CD4-positive, alpha-beta T cell treated with Interleukin-17A for 4 hours (primary cell): Measurements from ENCODE around the gene SARDH.

Experiments
- DNase-seq: peaks from one replicate; pipeline ENCODE4 v3.0.0-alpha.2; 2020; ENCODE audit warnings: mixed read lengths

The SARDH gene

GRCh38 chr9:133737774-133738639 lies at the start of gene SARDH:
Gene SARDH, minus strand, starts transcription at chr9:133738352. Its CDS starts 4,179 bp downstream, at chr9:133734173.
- DNase-seq, result peak; percentile 63

DNA sequence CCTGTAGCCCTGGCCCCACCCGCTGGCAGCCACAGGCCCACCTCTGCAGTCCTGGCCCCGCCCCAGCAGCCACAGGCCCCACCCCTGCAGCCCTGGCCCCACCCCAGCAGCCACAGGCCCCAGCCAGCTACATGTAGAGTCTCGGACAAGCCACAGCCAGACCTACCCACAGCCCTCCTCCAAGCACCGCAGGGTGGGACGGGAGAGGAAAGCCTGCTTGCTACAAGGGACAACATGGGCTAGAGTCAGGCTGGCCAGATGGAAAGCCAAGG lies 49.5 kb upstream of the SARDH start:
- no peak for DNase-seq

DNA sequence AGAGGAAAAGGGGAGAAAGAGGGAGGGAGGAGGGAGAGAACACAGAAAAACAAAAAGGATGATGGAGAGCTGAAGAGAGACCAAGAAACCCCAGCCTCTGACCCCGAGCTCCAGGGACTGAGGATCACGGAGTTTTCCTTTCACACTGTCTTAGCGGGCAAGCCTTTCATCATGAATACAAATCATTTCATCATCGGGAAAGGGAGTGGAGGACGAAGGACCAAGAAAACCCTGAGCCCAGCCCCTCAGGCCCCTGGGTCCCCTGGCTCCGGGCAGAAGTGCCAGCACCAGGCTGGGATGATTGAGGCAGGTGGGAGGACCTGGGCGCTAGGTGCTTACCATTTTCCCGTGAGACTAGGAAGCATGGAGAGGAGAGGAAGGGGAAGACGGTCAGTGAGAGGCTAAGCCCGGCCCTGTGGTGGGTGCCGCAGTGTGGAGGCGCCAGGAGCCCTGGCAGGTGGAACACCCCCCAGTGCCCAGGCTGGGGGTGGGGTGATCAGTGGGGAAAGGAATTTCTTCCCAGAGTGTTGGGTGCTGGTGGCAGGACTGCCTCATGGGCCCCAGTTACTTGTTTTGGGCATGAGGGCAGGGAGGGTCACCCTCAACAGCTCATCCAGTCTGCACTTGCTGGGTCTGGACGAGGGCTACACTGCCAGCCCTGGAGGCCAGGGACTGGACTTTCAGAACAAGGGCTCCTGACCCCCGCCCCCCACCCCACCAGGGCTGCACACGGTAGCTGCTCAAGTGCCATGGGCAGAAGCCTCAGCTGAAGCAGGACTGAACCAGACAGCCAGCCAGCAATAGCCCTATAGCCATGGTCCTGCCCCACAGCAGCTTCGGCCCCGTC lies 49.0 kb upstream of the SARDH start:
- no peak for DNase-seq

DNA sequence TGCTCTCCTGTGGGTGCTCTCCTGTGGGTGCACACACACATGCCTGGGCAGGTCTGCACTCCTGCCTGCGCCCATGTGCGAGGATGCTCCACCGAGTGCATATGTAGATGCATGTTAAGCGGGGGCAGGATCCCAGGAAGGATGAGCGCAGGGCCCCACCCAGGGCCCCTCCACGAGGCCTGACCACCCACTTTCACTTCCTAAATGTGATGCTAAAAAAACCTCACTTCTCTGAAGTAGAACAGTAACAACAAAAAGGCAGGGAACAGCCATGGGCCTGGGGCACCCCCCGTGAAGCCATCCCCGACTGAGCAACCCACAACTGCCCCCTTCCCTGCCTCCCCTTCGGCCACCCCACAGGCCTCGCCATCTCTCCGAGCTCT lies 48.2 kb upstream of the SARDH start:
- DNase-seq, result no peak

- DNase-seq, result no peak
Observed at GRCh38 chr9:133785753-133786370, 47.7 kb upstream of the SARDH start.

- no peak for DNase-seq
Observed at GRCh38 chr9:133784731-133785561, 46.8 kb upstream of the SARDH start.

DNA sequence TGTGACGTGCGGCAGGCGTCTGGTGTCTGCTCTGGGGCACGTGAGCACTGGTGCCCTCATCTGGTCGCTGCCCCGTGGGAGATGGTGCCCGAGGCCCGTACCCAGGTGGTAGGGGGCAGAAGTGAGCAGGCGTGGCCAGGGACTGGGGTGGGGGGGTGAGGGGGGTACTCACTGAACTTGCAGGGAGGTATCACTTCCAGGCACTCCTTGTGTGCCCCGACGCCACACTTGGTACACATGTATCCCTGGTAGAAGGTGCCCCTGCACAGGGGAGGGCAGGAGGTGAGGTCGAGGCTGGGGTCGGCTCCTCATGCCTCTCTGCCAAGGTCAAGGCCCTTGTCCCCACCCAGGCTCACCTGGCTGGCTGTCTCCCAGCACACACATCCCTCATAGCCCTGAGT lies 45.2 kb upstream of the SARDH start:
- DNase-seq, result no peak

DNA sequence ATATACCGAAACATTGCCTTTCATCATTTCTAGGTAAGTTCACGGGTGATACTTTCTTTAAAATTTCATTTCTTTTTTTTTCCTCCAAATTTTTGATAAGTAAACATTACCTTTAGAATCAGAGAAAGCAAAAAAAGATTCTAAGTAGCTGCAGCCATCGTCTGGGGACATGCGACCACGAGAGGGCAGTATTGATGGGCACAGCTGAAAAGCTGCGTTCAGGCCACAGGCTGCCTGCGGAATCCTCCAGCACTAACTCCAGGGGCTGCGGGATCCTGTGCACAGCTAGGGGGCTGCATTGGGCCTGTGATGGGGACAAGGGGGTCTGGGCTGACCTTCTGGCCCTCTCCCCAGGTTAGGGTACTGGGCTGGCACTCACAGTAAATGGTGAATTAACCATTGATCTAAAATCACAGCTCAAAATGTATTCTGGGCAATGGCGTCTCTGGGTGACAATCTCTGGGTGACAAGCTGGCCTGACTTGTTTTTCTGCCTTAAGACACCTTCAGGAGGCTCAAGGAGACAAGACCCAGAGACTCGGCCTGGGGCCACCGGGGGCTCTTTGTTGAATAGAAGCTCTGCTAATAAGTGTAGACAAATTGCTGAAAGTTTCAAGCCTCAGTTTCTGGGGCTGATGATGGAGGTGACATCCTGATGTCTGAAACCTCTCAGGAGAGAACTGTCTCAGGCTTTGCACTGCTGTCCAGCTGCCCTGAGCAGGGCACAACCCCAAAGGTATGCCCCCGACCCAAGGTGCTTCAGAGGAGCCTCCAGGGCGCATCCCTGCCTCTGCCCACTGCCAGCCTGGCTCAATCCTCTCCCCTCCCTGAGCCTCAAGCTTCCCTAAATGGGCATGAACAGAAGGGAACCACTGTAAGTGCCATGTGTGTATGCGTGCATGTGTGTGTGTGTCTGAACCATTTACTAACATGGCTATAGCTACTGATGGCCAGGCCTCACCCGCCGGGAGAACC lies 44.3 kb upstream of the SARDH start:
- DNase-seq, result peak; percentile 76

GRCh38 chr9:133781828-133782135 lies 43.6 kb upstream of the SARDH start:
- no peak for DNase-seq

- no peak for DNase-seq
Observed at GRCh38 chr9:133780962-133781827, 43.0 kb upstream of the SARDH start.

GRCh38 chr9:133780404-133780945 lies 42.3 kb upstream of the SARDH start:
- DNase-seq, result no peak

DNA sequence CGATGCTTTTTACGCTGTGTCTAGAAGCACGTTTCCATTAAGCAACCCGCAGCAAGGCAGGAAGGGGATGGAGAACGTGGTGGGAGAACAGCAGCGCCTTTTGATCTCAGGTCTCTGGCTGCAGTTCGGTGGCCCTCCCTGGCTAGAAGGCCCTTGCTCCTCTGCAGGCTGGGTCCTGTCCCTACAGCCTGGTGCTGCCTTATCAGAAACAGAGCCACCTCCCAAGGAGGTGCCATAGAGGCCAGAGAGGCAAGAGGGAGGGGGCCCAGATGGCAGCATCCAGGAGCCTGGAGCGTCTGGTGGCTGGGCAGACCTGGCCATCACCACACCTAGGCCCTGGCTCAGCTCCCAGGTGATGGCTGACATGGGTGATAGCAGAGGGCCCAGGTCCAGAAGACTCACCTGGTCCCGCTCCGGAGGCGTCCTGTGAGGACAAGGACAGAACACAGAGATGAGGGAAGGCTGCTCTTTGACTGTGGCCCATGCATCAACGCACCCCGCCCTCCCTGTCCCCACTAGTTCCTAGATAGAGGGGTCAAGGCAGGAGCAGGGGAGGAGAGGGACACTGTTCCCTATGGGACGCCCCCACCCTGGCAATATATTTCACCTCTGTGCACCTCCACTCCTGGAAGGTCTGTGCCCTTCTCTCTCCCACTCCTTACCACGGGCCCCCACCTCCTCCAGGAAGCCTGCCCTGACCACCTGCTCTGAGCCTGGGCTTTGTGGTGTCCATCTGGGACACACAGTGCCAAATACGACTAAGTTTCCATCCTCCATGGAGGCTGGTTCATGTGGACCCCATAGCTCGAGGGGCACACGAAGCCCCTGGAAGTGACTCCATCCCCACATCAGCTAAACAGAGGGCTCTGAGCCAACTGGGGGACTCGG lies 41.6 kb upstream of the SARDH start:
- no peak for DNase-seq

DNA sequence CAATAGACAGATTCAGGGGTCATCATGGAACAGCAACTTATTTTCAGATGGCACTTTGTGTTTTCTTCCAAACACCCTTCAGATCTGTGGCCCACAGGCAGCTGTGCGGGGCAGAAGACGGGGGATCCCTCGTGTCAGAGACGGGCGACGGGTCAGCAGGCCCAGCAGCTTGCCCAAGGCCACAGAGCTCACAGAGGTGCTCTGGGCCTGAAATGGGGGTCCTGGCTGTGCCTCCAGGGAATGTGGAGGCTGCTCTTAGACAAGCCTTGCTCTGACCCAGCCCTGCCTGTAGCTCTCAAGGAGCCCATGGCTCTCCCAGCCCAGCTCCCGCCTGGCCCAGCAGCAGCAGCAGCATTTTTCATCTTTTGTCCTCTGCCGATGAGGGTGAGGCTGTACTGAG lies 40.9 kb upstream of the SARDH start:
- DNase-seq, result no peak

GRCh38 chr9:133778336-133779013 lies 40.3 kb upstream of the SARDH start:
- DNase-seq, result no peak

DNA sequence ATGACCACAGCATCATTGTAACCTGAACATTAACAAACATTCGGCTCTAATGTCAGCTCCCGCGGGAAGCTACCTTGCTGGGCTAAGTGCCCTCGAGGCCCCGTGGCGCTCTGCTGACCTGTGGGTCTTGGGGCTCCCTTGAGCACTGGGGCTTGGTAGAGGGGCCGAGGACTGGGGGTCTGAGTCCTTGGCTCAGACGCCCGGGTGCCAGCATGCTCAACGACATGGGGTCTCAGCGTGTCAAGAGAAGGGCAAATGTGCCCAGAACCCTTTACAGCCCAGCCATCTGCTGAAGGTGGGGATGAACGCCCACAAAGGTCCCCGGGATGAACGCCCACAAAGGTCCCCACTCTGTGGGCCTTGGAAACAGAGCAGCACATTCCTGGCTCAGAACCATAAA lies 39.7 kb upstream of the SARDH start:
- no peak for DNase-seq

DNA sequence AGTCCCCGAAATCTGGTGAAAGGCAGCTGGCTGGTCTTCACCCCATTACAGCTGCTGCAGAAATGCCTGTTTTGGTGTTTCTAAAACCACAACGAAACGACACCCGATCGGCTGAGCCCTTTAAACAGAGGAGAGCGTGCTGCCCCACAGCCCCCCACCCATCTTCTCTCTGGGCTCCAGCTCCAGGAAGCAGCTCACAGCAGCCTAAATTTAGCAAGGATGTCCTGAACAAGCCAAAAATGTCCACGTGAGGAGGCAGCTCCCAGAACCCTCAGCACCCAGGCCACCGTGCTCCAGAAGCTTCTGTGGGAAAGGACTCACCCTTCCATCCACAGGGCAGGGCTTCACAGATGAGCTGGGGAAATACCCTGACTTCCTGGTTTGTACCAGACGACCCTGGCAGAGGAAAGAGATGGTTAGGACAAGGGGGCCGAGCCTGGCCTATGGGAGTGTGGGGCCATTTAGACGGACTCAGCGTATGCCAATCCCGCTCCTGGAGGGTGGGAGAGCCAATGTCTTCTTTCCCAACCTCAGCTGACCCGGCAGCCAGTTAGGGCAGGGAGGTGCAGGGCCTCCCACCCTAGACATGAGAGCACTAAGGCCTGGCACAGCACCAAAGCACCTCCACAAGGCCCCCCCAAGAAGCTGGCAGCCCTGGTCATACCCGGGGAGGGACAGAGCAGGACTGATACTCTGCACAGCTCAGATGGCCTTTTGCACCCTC lies 39.1 kb upstream of the SARDH start:
- no peak for DNase-seq

- DNase-seq, result no peak
Observed at GRCh38 chr9:133775951-133776905, 38.1 kb upstream of the SARDH start.
